Ecto neural progenitor cell (in vitro differentiated cells): ENCODE results near the gene KCNQ5.

Experiments
- DNase-seq: peaks from one replicate; pipeline ENCODE4 v3.0.0-alpha.2; 2018; ENCODE audit warnings: low spot score

The KCNQ5 gene

GRCh38 chr6:72793641-72794395 is 172.0 kb downstream of the KCNQ5 start:
- DNase-seq = no peak

- DNase-seq = no peak
Measured at GRCh38 chr6:72798196-72798595, 176.3 kb downstream of the KCNQ5 start.

GRCh38 chr6:72809746-72810379 is 188.0 kb downstream of the KCNQ5 start:
- DNase-seq = no peak

- DNase-seq = no peak
Measured at GRCh38 chr6:72810571-72811280, 188.9 kb downstream of the KCNQ5 start.

GRCh38 chr6:72811971-72812421 is 190.1 kb downstream of the KCNQ5 start:
- DNase-seq = no peak

GRCh38 chr6:72813807-72814596 is 192.1 kb downstream of the KCNQ5 start:
- DNase-seq = no peak

GRCh38 chr6:72816022-72816421 is 194.2 kb downstream of the KCNQ5 start:
- DNase-seq = no peak

- DNase-seq = no peak
Measured at GRCh38 chr6:72817208-72817607, 195.3 kb downstream of the KCNQ5 start.

GRCh38 chr6:72819609-72820008 is 197.7 kb downstream of the KCNQ5 start:
- no peak for DNase-seq

- DNase-seq = no peak
Measured at GRCh38 chr6:72820153-72820552, 198.3 kb downstream of the KCNQ5 start.

- DNase-seq = no peak
Measured at GRCh38 chr6:72820906-72821305, 199.0 kb downstream of the KCNQ5 start.

- no peak for DNase-seq
Measured at GRCh38 chr6:72822023-72822422, 200.2 kb downstream of the KCNQ5 start.

- DNase-seq = no peak
Measured at GRCh38 chr6:72822691-72823090, 200.8 kb downstream of the KCNQ5 start.

- no peak for DNase-seq
Measured at GRCh38 chr6:72824833-72825232, 203.0 kb downstream of the KCNQ5 start.

GRCh38 chr6:72825315-72825911 is 203.5 kb downstream of the KCNQ5 start:
- no peak for DNase-seq

- DNase-seq = no peak
Measured at GRCh38 chr6:72826037-72826436, 204.2 kb downstream of the KCNQ5 start.

GRCh38 chr6:72826744-72827438 is 205.0 kb downstream of the KCNQ5 start:
- no peak for DNase-seq

GRCh38 chr6:72828904-72829303 is 207.0 kb downstream of the KCNQ5 start:
- DNase-seq = no peak

GRCh38 chr6:72832271-72832670 is 210.4 kb downstream of the KCNQ5 start:
- no peak for DNase-seq

- DNase-seq = no peak
Measured at GRCh38 chr6:72835749-72836148, 213.9 kb downstream of the KCNQ5 start.

- no peak for DNase-seq
Measured at GRCh38 chr6:72836971-72837370, 215.1 kb downstream of the KCNQ5 start.
